Effector memory CD4-positive, alpha-beta T cell (primary cell): ENCODE data around the gene DIP2C.
A peak's percentile ranks its signal among the peaks of the same experiment; 100 is the strongest.
"Not testable (repeated sequence)": the region's sequence is repeated elsewhere in the genome, so short reads cannot be mapped to it uniquely, and the experiment has no call there.

ENCODE experiments used
- DNase-seq, 3 donors: peaks; one replicate each; pipeline ENCODE4 v3.0.0-alpha.2; 2020
- H3K27ac ChIP-seq: 2 replicates; pipeline ENCODE4 v1.7.0; 2013; ENCODE audit warnings: mild to moderate bottlenecking, low read length, moderate library complexity; ENCODE audit not compliant: insufficient read depth, poor library complexity, severe bottlenecking
- H3K27me3 ChIP-seq: replicated peaks from 2 replicates; pipeline ENCODE4 v1.7.0; 2013; ENCODE audit warnings: mild to moderate bottlenecking, low read length; ENCODE audit not compliant: insufficient read depth, control insufficient read depth, poor library complexity, severe bottlenecking
- H3K36me3 ChIP-seq: 2 replicates; pipeline ENCODE4 v1.7.0; 2013; ENCODE audit warnings: mild to moderate bottlenecking, low read length, moderate library complexity; ENCODE audit not compliant: control insufficient read depth, insufficient read depth
- H3K4me1 ChIP-seq: 2 replicates; pipeline ENCODE4 v1.7.0; 2013; ENCODE audit warnings: low read length, mild to moderate bottlenecking; ENCODE audit not compliant: control insufficient read depth, insufficient read depth, poor library complexity, severe bottlenecking
- H3K4me3 ChIP-seq: 2 replicates; pipeline ENCODE4 v1.7.0; 2013; ENCODE audit warnings: low read length, low read depth, mild to moderate bottlenecking; ENCODE audit not compliant: insufficient read depth, poor library complexity, severe bottlenecking
- H3K9me3 ChIP-seq: 2 replicates; pipeline ENCODE4 v1.7.0; 2013; ENCODE audit warnings: mild to moderate bottlenecking, low read length, moderate library complexity; ENCODE audit not compliant: control insufficient read depth

The DIP2C gene

DNA sequence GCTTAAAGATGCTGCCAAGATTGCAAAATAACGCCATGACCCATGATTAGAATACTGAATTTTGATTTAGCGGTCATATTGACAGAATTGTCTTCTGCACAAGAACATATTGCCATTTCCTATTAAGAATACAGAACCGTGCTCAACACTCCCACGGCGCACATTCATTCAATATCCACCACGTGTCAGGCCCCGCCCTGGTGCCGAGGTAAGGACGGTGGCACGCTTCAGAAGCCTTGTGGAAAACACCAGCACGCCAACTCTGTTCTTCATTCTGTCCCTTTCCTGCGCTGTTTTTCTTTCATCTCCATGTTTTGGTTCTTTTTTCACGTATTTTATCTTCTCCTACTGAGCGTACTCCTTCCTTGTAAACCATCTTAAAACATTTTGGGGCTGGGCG is 364.9 kb downstream of the DIP2C start:
- no peaks in the 10 kb centered on the region for H3K27me3 ChIP-seq
- no peak overlapping the region for H3K4me3 ChIP-seq
- H3K4me1 ChIP-seq = peaks cover 4% of the 10 kb centered on the region
- peaks cover 7% of the 10 kb centered on the region for H3K36me3 ChIP-seq
- no peaks in the 10 kb centered on the region for H3K9me3 ChIP-seq
- no peak overlapping the region for H3K27ac ChIP-seq
- no peak for DNase-seq

DNA sequence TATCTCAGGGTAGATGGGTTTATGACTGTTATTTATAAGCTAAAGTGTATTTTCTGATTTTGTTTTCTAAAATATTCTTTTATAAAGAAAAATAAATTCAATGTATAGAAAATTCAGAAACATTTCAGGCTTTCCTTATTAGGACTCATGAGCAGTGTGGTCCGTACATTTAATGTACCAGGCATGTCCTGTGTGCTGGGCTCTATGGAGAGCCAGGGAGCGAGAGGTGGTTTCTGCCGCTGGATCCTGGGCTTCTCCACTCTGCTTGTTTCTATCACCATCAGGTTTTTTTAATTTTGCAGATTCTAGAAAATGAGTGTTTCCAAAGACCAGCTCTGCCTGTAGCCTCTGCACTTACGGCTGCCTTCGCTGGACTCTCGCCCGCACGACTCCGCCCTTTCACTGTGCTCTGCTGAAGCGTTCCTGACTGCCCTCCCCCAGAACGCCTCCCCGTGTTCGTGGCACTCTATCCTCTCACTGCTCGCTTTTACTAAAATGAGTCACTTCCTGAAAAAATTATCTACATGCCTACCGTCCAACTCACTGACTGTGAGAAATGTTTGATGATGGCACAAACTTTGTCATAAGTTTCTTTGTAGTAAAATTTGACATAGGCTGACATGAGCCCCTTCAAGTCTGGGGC is 365.7 kb downstream of the DIP2C start:
- Histone ChIP-seq H3K9me3 (no peaks in the 10 kb centered on the region), H3K27ac (no peak overlapping the region), H3K27me3 (no peaks in the 10 kb centered on the region), H3K36me3 (peaks cover 7% of the 10 kb centered on the region), H3K4me1 (peaks cover 4% of the 10 kb centered on the region), H3K4me3 (peak overlapping the region; percentile 19)
- DNase-seq = peak; percentile 11 to 29 (median 24)

DNA sequence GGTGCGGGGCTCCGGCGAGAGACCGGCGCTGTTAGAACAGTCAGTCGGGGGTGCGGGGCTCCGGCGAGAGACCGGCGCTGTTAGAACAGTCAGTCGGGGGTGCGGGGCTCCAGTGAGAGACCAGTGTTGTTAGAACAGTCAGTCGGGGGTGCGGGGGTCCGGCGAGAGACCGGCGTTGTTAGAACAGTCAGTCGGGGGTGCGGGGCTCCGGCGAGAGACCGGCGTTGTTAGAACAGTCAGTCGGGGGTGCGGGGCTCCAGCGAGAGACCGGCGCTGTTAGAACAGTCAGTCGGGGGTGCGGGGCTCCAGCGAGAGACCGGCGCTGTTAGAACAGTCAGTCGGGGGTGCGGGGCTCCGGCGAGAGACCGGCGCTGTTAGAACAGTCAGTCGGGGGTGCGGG is 366.4 kb downstream of the DIP2C start:
- H3K4me1 ChIP-seq, DNase-seq, H3K36me3 ChIP-seq, H3K27ac ChIP-seq, H3K9me3 ChIP-seq, H3K27me3 ChIP-seq, H3K4me3 ChIP-seq: not testable (repeated sequence)

DNA sequence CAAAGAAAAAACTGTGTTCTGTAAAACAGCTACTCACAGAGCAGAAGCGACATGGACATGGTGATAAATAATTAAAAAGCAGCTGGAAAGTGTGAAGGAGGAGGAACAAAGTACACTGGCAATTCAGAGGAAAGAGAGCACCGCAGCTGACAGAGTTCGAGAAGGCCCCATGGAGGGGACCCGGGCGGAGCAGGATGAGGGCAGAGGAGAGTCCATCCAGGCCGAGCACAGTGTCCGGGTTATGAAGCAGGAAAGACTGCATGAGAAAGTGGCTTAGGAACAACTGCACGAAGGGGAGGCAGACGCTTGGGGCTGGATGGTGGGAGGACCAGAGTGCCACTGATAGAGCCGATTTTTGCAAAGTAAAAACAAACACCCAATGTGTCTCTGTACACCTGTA is 368.7 kb downstream of the DIP2C start:
- DNase-seq = no peak
- Histone ChIP-seq H3K27me3 (no peaks in the 10 kb centered on the region), H3K36me3 (no peaks in the 10 kb centered on the region), H3K9me3 (no peaks in the 10 kb centered on the region), H3K27ac (no peak overlapping the region), H3K4me1 (peaks cover 4% of the 10 kb centered on the region), H3K4me3 (no peak overlapping the region)

DNA sequence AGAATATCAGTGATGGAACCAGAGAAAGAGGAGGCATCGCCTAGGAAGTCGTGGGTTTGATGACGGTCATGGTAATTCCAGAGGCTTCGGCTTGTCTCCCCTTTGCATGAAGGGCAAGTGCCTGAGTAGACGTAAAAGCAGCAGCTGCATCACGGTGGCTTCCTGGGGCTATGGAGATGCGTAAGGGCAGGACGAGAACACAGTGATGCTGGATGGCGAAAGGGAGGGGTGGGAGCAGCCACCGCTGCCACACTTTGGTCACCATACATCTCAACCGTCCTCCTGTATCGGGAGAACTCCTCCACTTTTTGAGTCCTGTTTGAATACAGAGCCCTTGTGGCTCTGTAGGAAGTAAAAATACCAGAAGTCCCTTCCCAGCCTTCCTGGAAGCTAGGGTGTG is 371.5 kb downstream of the DIP2C start:
- Histone ChIP-seq H3K4me3 (no peak overlapping the region), H3K4me1 (no peaks in the 10 kb centered on the region)

DNA sequence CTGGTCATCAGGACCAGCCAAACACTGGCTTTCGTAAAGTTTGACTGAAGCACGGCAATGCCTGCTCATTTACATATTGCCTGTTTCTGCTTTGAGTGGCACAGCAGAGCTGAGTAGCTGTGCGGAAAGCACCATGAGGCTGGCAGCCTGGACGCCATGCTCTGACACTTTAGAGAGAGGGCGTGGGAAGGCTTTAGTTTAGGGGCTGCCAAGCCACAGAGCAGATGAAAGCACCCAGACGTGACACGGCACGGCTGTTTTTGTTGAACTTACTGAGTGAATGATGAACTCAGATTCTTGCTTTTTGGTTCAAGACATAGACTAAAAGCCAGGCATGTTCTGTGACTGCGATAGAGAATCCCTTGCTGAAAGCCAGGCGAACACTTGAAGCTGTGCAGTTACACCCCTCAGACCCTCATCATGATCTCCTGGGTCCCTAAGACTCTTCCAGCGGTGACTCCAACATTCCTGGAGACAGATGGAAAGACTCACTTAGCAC is 372.1 kb downstream of the DIP2C start:
- H3K4me1 ChIP-seq = no peaks in the 10 kb centered on the region
- H3K27ac ChIP-seq = no peak overlapping the region
- no peaks in the 10 kb centered on the region for H3K9me3 ChIP-seq
- H3K36me3 ChIP-seq = no peaks in the 10 kb centered on the region
- H3K4me3 ChIP-seq = no peak overlapping the region
- no peak for DNase-seq
- H3K27me3 ChIP-seq = no peaks in the 10 kb centered on the region

More for the DNA sequence above, 371.5 kb downstream of the DIP2C start:
- DNase-seq = no peak
- H3K27me3 ChIP-seq = no peaks in the 10 kb centered on the region
- H3K27ac ChIP-seq = no peak overlapping the region
- H3K9me3 ChIP-seq = no peaks in the 10 kb centered on the region
- H3K36me3 ChIP-seq = no peaks in the 10 kb centered on the region

DNA sequence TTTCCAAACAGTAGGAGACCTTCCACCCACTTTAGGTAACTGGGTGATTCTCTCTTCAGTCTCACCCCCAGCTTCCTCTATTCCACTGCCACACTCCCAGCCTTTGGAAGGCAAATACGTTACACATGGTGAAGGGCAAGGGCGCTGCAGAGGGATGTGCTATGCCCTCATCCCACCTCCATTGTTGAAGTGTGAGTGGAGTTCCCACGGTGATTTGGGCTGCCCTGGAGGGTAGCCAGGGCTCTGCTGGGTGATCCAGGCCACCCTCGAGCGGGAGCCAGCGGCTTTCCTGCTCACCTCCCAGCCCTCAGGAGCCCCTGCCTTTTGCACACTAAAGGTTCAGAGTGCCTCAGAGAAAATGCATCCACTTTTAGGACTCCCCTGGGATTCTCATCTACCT is 373.1 kb downstream of the DIP2C start:
- Histone ChIP-seq H3K27me3 (no peaks in the 10 kb centered on the region), H3K27ac (no peak overlapping the region), H3K4me1 (no peaks in the 10 kb centered on the region), H3K4me3 (no peak overlapping the region), H3K9me3 (no peaks in the 10 kb centered on the region), H3K36me3 (no peaks in the 10 kb centered on the region)
- DNase-seq = no peak

DNA sequence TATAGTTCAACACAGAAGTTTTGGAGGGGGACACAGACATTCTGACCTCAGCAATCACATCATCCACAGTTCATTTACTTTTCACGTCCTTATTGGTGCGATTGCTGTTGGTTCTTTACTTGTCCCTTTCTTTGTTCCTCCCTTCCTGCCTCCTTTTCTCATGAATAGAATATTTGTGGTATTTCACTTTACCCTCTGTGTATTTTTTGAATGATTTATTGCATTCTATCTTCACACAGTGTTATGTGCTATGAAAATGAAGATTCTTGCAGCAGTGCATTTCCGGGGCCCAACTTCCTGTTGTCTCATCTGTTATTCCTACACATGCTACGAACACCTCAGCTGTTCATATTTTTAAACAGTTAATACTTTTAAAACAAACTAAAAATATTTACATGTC is 374.6 kb downstream of the DIP2C start:
- no peaks in the 10 kb centered on the region for H3K9me3 ChIP-seq
- H3K4me1 ChIP-seq = no peaks in the 10 kb centered on the region
- DNase-seq = no peak
- H3K4me3 ChIP-seq = no peak overlapping the region
- H3K27me3 ChIP-seq = no peaks in the 10 kb centered on the region
- H3K36me3 ChIP-seq = no peaks in the 10 kb centered on the region
- H3K27ac ChIP-seq = no peak overlapping the region

DNA sequence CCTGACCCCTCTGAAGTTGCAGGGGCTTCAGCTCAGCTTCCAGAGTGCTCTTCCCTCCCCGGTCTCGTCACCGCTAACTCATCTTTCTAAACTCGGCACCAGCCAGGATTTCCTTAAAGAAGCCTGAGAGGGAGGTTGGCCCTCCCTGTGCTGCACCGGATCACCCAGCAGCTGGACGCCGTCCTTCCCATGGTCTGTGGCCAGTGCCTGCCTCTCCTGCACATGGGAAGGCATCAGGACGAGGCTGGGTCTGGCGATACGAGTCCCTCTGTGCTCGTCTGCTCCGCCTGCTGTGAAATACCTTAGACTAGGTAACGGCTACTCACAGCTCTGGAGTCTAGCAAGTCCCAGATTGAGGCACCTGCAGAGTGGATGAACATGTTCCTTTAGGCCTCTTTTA is 375.1 kb downstream of the DIP2C start:
- Histone ChIP-seq H3K4me3 (no peak overlapping the region), H3K9me3 (no peaks in the 10 kb centered on the region), H3K27me3 (no peaks in the 10 kb centered on the region), H3K4me1 (no peaks in the 10 kb centered on the region), H3K36me3 (no peaks in the 10 kb centered on the region), H3K27ac (no peak overlapping the region)
- DNase-seq = no peak

DNA sequence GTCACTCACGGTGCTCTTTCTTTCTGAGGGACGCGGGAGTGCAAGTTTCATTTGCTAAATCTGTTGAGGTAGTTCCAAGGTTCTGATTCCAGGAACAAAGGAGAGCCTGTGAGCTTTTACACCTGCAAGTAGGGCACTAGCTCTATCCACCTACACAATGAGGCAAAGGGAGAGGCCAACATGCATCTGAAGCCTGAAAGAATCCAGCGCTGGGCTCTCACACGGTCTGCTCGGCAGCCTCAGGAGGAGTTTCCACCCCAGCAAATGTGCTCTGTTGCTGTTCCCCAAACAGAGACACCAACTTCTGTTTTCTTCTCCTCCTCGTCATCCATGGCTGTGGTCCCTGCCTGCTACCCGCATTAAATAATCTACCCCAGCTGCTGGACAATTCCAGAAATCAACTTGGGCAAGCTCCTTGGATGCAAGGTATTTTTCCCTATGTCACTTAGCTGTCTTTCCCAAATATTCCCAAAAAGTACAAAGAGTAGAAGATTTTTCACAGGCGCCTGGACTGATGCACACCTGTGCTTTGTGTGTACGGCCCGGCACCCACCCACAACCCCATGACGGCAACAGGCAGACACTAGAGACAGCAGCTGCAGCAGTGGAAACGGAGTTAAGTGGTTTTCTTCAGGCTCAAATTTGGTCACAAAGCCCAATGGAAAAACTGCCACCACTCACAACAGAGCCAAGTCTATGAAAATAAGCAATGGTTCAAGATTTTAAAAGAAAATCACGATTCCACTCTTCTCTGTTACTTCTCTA is 377.4 kb downstream of the DIP2C start:
- DNase-seq = no peak
- no peaks in the 10 kb centered on the region for H3K36me3 ChIP-seq
- no peak overlapping the region for H3K27ac ChIP-seq
- no peaks in the 10 kb centered on the region for H3K27me3 ChIP-seq
- no peak overlapping the region for H3K4me3 ChIP-seq
- H3K9me3 ChIP-seq = no peaks in the 10 kb centered on the region
- no peaks in the 10 kb centered on the region for H3K4me1 ChIP-seq
